Neural cell (in vitro differentiated cells): Measurements from ENCODE around the gene ZNF639.

ENCODE experiments used
- CTCF ChIP-seq: fragments of 450-650 bp; IDR thresholded peaks from 2 replicates; pipeline ENCODE4 v1.5.1; 2014; ENCODE audit warnings: antibody characterized with exemption, mild to moderate bottlenecking, moderate library complexity; ENCODE audit not compliant: poor library complexity, severe bottlenecking
- EP300 ChIP-seq: fragments of 450-650 bp; conservative IDR thresholded peaks from 2 replicates; pipeline ENCODE4 v1.6.1; 2014; ENCODE audit warnings: antibody characterized with exemption, mild to moderate bottlenecking, moderate library complexity; ENCODE audit not compliant: poor library complexity, severe bottlenecking
- EZH2 ChIP-seq: fragments of 200-600, 300-800 bp; shearing (Covaris generic), sonication (generic); IDR thresholded peaks from 2 replicates; pipeline ENCODE4 v1.6.1; 2014; ENCODE audit warnings: antibody characterized with exemption, low read length, borderline replicate concordance, mild to moderate bottlenecking; ENCODE audit not compliant: insufficient read depth, poor library complexity, severe bottlenecking
- MXI1 ChIP-seq: fragments of 450-650 bp; conservative IDR thresholded peaks from 2 replicates; pipeline ENCODE4 v1.6.1; 2014; ENCODE audit warnings: antibody characterized with exemption, mild to moderate bottlenecking; ENCODE audit not compliant: poor library complexity, severe bottlenecking
- POLR2AphosphoS5 ChIP-seq: IDR thresholded peaks from 2 replicates; pipeline ENCODE4 v1.6.1; 2012
- RAD21 ChIP-seq: fragments of 450-650 bp; conservative IDR thresholded peaks from 2 replicates; pipeline ENCODE4 v1.6.1; 2014; ENCODE audit warnings: antibody characterized with exemption, mild to moderate bottlenecking, moderate library complexity
- REST ChIP-seq: IDR thresholded peaks from 2 replicates; pipeline ENCODE4 v1.6.1; 2012; ENCODE audit warnings: borderline replicate concordance
- SMC3 ChIP-seq: fragments of 450-650 bp; conservative IDR thresholded peaks from 2 replicates; pipeline ENCODE4 v1.6.1; 2014; ENCODE audit warnings: antibody characterized with exemption, mild to moderate bottlenecking, moderate library complexity; ENCODE audit not compliant: poor library complexity
- TAF1 ChIP-seq: IDR thresholded peaks from 2 replicates; pipeline ENCODE4 v1.6.1; 2012; ENCODE audit warnings: low read depth

- TF ChIP-seq REST = no peak
- TF ChIP-seq EZH2 = no peak
- no peak for TF ChIP-seq CTCF
- no peak for TF ChIP-seq TAF1
- TF ChIP-seq MXI1 = no peak
- no peak for TF ChIP-seq RAD21
- no peak for TF ChIP-seq POLR2AphosphoS5
- no peak for TF ChIP-seq SMC3
- TF ChIP-seq EP300 = no peak
Observed at GRCh38 chr3:179278151-179278550, 44.7 kb upstream of the ZNF639 start.
